Forelimb muscle (tissue), 1 donor: Measurements from ENCODE around the gene SNX30. TPM values are rescaled to one million over a fixed set of nuclear protein-coding genes. Genes with fewer than 3 reads are reported as not detected.
A peak's percentile ranks its signal among the peaks of the same experiment; 100 is the strongest.
"Not testable (repeated sequence)": the region's sequence is repeated elsewhere in the genome, so short reads cannot be mapped to it uniquely, and the experiment has no call there.

Experiments used
- DNase-seq: peaks from one replicate; pipeline ENCODE4 v3.0.0-alpha.2; 2013; ENCODE audit warnings: low read depth
- polyA plus RNA-seq: library from polyadenylated mRNA; unstranded; fragments of 120-200 nt; gene quantifications from one replicate; pipeline ENCODE4 v1.2.1, GENCODE V29; 2013; ENCODE audit not compliant: insufficient read length

SNX30 gene, protein sequence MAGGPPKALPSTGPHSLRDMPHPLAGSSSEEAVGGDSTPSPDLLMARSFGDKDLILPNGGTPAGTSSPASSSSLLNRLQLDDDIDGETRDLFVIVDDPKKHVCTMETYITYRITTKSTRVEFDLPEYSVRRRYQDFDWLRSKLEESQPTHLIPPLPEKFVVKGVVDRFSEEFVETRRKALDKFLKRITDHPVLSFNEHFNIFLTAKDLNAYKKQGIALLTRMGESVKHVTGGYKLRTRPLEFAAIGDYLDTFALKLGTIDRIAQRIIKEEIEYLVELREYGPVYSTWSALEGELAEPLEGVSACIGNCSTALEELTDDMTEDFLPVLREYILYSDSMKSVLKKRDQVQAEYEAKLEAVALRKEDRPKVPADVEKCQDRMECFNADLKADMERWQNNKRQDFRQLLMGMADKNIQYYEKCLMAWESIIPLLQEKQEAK
- 9.3 TPM for polyA plus RNA-seq

DNA sequence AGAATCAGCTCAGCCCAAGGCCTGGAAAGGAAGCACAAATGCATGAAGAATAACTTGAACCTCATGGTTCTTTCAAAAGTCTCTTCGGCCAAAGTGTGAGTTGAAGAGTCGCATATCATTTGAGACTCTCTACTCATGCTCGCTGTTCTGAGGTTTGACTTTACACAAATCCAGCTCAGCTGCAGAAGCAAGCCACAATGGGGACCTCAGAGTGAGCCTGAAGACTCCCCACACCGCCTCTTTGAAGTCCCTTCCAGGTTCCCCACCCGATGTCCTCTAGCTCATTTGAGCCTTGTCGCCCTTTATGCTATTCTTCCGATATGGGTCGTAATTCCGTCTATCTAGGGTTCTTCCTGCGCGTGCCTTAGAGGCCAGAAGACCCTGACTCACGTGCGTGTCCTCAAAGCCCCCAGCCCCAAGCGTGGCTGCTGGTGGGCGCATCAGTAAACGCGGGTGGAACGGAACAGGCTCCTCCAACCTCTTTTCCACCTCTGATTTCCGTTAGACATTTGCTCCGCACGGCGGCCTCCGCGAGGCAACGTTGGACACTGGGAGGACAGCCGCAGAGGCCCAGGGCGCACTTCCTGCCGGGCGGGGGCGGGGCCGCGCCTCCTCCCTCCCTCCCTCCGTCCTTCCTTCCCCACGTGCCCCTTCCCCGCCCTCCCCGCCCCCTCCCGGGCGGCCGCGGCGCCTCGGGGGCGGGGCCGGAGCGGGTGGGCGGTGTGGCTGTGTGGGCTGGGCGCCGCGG is at the start of gene SNX30:
Gene SNX30 (plus strand): TSS at position 745 of the 748 bp plus-strand sequence. CDS start 242 bp downstream, outside the sequence.
- DNase-seq = peak; percentile 78

DNA sequence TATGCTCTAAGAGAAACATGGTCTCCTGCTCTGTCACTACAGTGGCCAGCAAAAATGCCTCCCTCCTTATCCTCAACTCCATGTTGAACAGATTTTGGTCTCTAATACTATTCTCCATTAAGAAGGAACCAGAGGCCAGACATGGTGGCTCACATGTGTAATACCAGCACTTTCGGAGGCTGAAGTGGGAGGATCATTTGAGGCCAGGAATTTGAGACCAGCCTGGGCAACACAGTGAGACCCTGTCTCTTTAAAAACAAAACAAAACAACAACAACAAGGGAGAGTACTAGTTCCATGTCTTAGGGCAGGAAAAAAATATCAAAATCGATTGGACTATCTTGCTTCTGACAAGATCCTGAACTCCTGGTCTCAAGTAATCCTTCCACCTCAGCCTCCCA is 47.3 kb upstream of the SNX30 start:
- no peak for DNase-seq

DNA sequence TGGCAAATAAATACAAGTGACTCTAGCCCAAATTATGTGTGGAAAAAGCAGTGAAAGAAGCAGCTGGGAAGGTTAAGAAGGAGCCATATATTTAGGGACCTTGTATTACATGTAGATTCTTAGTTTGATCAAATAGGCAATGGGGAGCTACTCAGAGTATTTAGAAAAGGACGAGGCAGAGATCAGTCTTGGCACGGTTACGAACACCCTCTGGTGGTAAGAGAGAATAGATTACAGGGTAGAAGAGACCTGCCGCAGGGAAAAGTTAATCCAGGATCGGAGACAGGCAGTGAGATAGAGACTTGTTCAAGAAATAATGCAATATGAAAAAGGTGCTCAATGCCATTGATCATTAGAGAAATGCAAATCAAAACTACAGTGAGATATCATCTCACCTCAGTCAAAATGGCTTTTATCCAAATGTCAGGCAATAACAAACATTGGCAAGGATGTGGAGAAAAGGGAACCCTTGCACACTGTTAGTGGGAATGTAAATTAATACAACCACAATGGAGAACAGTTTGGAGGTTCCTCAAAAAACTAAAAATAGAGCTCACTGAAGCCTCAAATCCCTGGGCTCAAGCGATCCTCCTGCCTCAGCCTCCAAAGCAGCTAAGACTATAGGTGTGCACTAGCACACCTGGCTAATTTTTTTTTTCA is 44.7 kb upstream of the SNX30 start:
- DNase-seq = no peak

DNA sequence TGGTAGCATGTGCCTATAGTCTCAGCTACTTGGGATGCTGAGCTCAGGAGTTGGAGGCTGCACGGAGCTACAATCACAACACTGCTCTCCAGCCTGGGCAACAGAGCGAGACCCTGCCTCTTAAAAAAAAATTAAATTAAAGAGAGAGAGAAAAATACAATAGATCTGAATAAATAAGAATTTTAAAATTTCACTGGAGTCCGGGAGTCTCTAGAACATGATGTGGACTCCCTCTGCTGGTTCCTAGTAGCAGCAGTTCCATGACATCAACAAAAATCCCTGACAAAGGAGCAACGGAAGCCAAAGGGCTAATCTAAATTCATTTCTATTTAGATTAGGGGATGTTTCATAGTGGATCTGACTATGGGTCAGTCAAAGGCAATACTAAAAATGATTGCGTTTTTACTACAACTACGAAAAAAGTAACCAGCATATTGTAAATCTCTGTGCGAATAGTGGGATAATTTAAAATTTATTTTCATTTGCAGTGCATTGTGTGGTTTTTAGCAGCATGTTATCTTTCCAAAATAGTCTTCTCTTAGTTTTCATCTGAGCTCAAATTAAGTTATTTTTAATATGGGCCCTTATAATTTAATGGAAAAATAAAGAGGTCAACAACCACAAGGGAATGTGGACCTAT is 39.4 kb upstream of the SNX30 start:
- no peak for DNase-seq

DNA sequence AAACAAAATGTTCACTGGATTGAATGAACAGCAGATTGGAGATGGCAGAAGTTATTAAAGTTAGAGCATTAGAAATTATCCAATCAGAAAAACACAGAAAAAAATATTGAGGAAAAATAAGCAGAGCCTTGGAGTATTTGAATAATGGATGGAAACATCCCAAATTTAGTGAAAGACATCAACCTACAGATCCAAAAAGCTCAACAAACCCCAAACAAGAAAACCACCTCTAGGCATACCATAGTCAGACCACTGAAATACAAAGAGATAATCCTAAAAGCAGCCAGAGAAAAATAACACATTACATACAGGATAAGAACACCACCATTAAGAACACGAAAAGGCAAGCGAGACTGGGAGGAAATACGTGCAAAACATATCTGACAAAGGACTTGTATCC is 37.9 kb upstream of the SNX30 start:
- DNase-seq = no peak

DNA sequence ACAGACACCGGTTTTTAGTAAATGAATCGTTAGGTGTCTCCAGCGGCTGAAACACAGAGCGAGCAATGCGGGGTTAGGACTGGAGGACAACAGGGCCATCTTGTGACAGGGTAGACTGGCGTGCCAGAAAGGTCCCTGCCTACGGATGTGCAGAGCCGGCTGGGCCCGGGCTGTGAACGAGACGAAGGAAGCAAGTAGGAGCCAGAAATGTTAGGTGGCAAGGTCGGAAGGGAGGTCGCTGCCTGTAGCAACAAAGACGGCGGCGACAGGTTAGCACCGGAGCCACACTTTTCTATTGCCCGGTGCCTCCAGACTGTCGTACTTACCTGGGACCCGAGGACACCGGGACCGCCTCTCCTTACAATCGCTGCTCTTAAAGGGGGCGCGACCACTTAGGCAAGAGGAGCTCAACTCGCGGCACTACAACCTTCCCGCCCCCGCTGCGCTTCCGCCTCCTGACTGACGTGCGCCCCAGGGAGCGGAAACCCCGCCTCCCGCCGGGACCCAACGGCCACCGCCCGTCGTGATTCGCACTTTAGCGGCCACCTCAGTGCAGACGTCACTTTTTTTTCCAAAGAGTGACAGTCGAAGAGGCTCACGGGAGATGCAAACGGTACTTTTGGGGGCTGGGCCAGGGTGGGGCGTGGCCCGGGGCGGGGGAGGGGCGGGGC is 32.8 kb upstream of the SNX30 start, which contains the start of gene INIP:
Gene INIP (minus strand): TSS at position 457 of the 671 bp plus-strand sequence. CDS start 1,632 bp downstream, outside the sequence.
- peak; percentile 92 for DNase-seq

DNA sequence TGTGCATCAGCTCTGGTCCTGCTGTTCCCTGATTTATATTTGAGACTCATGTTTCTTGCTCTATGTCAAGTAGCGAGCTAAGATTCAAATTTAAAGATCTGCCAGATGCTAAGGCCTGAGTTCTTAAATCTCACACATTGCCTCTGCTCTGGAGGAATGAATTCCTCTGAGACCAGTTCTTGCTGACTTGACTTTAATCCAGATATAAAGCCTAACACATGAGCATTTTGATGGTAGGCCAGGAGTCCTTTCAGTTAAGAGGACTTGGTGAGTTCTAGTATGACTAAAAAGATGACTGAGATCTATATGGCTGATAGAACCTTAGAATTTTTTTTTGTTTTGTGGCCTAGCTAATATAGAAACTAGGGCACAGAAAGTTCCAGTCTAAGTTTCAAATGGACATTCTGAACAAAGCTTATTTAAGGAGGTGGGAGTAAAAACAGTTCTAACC is 31.3 kb upstream of the SNX30 start:
- DNase-seq = no peak

DNA sequence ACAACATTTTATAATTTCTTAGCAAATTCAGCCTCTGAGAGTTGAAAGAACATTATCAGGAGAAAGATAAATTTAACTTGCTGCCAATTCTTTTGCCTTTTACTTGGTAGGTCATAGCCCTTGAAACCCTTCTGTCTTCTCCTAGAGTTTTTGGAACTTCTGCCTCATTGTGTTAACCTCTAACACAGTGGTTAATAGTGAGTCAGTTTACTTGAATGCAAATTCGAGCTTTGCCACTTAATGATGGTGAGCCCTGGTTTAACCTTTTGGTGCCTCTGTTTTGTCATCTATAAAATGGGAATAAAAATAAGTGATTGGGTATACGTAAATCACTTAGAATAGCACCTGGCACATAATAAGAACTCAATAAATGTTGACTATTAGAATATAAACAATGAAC is 30.9 kb upstream of the SNX30 start:
- no peak for DNase-seq

DNA sequence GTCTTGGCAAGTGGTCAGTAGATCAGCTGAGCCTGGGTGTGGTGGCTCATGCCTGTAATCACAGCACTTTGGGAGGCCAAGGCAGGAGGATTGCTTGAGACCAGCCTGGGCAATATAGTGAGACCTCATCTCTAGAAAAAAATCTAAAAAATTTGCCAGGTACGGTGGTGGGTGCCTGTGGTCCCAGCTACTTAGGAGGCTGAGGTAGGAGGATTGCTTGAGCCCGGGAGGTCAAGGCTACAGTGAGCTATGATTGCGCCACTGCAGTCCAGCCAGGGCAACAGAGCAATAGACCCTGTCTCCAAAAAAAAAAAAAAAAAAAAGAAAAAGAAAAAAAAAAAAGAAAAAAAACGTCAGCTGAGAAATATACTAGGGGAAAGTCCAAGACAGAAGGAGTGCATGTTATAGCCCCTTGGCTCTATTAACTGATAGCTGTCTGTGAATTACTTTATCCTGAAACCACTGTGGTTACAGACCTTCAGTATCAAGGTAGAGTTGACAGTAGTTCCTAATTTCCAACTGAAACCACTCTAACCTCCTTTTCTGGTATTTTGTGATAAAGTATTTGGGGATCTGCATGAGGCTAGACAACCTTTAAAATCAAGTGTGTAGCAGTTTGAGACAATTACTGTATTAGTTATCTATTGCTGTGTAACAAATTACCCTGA is 30.3 kb upstream of the SNX30 start:
- no peak for DNase-seq

DNA sequence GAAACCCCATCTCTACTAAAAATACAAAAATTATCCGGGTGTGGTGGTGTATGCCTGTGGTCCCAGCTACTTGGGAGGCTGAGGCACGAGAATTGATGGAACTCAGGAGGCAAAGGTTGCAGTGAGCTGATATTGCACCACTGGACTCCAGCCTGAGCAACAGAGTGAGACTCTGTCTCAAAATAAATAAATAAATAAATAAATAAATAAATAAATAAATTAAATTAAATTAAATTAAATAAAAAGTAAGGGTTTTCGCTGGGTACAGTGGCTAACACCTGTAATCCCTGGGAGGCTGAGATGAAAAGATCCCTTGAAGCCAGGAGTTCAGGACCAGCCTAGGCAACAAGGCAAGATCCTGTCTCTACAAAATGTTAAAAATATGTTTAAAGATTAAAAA is 27.8 kb upstream of the SNX30 start:
- not testable (repeated sequence) for DNase-seq

DNA sequence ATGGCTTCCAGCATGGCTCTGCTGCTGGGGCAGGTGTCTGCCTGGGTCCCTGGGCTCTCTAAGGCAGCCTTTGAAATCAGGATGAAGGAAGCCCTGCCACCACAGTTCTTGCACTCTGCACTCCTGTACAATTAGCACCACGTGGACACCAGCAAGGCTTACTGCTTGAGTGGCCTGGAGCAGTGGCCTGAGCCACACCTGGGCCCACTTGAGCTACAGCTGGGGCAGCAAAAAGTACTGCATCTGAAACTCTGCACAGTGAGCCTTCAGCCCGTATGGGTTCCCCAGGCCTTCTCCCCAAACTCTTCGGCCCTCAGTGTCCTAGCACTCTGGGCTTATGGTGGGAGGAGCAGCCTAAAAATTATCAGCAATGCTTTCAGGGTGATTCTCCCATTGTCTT is 24.6 kb upstream of the SNX30 start:
- no peak for DNase-seq

DNA sequence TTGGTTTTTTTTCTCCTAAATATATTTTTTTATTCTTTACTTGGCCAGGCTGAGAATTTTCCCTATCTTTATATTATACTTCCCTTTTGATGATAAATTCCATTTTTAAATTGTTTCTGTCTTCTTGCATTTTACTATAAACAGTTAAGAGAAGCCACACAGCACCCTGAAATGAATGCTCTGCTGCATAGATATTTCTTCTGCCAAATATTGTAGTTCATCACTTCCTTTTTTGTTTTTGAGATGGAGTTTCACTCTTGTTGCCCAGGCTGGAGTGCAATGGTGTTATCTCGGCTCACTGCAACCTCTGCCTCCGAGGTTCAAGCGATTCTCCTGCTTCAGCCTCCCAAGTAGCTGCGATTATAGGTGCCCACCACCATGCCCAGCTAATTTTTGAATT is 24.1 kb upstream of the SNX30 start:
- no peak for DNase-seq

DNA sequence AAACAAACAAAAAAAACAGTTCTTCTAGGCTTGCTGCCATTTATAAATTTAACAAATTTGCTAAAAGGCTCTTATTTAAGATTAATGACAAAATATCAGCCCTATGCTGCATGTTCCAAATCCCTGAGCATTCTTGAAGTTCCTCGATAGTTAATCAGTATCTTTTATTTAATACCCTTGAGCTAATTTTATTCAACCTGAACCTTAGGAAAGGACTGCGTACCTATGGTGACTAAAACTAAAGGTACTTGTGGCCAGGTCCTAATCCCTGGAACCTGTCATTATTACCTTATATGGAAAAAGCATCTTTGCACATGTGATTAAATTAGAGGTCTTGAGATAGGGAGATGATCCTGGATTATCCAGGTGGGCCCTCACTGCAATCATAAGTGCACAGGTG is 22.2 kb upstream of the SNX30 start:
- no peak for DNase-seq

DNA sequence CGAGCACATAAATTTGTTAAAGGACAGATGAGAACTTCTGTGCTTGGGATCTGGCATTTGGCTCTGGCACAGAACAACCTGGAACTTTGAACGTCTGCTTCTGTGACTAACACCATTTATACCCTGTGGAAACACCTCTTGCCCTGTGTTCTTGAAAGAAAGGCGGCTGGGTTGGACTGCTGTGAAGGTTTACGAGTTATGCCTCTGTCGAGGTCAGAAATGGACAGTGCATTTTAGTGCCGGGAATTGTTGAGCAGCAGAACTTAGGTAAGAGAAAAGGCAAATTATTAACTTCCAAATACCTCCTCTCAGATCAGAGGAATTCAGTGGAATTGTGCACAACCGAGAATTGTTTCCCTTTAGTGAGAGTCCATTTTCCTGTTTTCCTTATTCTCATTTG is 18.6 kb upstream of the SNX30 start:
- DNase-seq = no peak

DNA sequence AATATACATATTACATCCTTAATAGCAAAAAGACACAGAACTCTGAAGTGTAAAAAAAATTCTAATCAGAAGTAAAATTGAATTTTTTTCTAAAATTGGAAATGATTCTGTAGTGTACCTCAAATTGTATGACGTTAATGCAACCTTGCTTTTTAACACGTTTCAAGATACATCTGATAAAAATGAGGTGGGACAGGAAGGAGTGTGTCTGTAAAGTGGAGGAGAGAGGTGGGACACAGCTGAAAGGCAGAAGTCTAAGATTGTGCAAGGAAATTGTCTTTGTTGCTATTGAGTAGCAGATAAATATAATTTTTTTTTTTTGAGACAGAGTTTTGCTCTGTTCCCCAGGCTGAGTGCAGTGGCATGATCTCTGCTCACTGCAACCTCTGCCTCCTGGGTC is 15.7 kb upstream of the SNX30 start:
- DNase-seq = no peak

DNA sequence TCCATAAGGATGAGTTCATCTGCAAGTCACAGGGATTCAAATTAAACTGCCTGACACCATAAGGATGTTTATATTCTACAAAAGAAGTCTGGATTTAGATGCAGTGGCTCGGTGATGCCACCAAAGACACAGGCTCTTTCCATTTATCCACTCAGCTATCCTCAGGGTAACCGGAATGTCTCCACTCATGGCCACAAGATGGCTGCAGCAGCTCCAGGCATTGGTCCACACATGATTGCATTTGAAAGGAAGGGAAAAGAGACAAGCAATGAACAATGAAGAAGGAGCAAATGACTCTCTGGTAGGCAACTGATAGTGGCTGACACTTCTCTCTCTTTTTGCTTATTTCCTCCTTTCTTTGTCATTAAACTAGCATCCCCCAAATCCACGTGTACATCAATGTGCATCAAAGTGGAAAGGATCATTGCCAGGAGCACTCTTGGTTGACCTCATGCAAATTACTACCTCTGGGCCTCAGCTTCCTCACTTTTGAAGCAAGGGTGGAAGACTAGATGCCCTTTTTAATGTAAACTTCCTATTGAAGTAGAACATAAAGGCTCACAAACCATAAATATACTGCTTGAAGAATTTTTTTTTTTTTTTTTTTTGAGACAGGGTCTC is 7.2 kb upstream of the SNX30 start:
- no peak for DNase-seq

DNA sequence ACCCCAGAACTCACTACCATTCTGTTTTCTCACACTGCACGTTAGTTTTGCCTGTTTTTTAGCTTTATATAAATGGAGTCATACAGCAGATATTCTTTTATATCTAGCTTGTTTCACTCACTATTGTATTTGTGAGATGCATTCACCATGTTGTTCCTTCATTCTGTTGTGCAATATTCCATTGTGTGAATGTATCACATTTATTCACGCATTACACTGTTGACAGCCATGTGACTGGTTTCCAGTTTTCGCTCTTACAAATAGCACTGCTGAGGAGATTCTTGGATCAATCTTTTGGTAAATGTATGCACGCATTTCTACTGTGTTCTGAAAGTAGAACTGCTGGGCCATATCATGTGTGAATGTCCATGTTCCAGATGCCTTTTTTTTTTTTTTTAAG is 6.4 kb upstream of the SNX30 start:
- DNase-seq = no peak

DNA sequence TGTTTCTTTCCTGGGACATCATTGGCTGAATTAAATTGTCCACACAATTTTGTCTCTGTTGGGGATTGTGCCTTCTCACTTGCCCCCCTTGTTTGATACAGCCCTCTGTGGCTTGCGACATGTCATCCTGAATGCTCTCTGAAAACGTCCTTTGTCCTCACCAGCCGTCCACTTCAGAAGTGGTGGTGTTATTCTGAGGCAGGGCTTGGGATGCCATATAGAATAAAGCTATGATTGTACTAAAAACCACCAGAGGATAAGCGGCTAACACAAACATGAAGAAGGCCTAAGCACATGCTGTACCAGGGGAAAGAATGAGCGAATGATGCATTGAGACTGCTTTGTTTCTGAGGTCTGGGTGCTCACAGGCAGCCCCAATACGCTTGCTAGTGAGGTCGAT is 3.5 kb upstream of the SNX30 start:
- DNase-seq = no peak

DNA sequence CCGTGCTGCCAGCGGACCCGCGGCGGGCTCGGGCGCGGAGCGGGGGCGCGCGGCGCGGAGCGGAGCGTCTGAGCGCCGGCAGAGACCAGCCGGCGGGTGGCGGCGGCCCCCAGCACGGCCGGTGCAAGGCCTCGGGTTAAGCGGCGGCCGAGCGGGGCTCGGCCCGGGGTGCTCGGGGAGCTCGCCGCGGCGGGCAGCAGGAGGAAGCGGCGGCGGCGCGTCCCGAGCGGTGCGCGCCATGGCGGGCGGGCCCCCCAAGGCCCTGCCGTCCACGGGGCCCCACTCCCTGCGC is 150 bp downstream of the SNX30 start:
- no peak for DNase-seq

DNA sequence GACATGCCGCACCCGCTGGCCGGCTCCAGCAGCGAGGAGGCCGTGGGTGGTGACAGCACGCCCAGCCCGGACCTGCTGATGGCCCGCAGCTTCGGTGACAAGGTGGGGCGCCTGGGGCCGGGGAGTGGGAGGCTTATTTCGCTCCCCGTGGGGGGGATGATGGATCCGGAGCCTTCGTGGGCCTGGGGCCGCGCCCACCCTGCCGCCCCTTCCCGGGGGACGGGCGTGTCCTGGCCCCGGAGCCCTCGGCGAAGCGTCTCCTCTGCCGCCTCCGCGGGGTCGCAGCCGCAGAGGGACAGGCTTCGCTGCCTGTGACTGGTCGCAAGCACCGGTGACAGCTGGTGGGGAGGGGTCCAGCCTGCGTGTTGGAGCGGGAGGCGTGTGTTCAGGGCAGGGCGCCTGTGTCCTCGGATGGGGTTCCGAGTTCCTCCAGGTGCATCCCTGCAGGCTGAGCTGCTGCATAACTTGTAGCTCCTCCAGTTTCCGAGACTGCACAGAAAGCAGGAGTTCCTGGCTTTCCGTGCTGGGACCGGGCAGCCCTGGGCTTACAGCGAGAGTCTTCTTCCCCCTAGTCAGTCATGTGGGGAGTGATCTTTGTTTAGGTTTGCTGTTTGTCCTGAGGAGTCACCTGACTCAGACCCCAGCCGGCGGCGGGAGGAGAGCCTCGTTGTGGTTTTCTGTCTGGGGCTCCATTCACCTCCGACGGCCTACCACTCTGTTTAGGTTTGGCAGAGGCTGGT is 666 bp downstream of the SNX30 start:
- DNase-seq = no peak
